ENCODE measurements around the gene USP31.

DNA sequence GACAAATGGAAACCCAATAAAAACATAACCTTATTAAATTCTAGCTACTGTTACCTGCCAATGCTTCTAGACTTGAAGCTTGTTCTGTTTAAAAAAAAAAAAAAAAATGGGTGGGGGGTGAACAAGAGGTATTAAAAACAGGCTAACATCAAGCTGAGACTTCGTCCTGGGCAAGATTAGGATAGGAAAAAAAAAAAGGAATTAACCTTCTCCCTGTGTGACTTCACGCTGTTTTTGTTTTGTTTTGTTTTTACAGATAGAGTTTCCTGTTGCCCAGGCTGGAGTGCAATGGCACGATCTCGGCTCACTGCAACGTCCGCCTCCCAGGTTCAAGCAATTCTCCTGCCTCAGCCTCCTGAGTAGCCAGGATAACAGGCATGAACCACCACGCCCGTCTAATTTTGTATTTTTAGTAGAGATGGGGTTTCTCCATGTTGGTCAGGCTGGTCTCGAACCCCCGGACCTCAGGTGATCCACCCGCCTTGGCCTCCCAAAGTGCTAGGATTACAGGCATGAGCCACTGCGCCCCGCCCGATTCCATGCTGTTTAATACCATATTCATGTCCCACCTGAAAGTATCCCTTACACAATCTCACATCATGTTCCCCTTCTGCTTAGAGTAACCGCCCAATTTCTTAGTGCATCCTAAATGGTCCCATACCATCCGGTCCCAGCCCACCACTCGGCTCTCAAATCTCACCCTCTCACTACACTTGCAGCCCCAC is 2.2 kb downstream of the USP31 start:
- TF ChIP-seq CTCF (IDR thresholded peaks at IDR 0.05), result no peak
- TF ChIP-seq EZH2 (IDR thresholded peaks at IDR 0.05; ENCODE audit: borderline replicate concordance, insufficient read depth, low read depth, low read length, poor library complexity, severe bottlenecking), result no peak

Data from B cell (primary cell).